Ramos (cell line): ENCODE data around the gene CNP.
"Not testable (repeated sequence)": the region's sequence is repeated elsewhere in the genome, so short reads cannot be mapped to it uniquely, and the experiment has no call there.

Experiments used
- in situ Hi-C: fragments of 300-500 bp; cut with MboI; formaldehyde crosslinking; loops from one replicate; pipeline ENCODE4 v1.14.3; 2022; ENCODE audit warnings: low sequenced_read_pairs; ENCODE audit not compliant: unreplicated experiment

The CNP gene

GRCh38 chr17:41966463-41967140, at the start of gene CNP:
CNP (plus strand) TSS chr17:41966795; CDS start chr17:41966885, 90 bp downstream.
- in situ Hi-C loops: no loop called here

GRCh38 chr17:41917192-41917591, 49.4 kb upstream of the CNP start:
- in situ Hi-C loops: no loop called here

- in situ Hi-C loops: no loop called here
Measured at GRCh38 chr17:41917679-41918313, 48.8 kb upstream of the CNP start.

GRCh38 chr17:41918314-41919164, 48.1 kb upstream of the CNP start, which contains the start of gene ACLY:
ACLY (minus strand) TSS chr17:41918951; CDS start chr17:41913873, 5,078 bp downstream.
- in situ Hi-C loops: no loop called here

- in situ Hi-C loops: no loop called here
Measured at GRCh38 chr17:41919165-41919817, 47.3 kb upstream of the CNP start.

- in situ Hi-C loops: no loop called here
Measured at GRCh38 chr17:41919840-41920579, 46.6 kb upstream of the CNP start.

GRCh38 chr17:41920580-41920955, 46.0 kb upstream of the CNP start:
- in situ Hi-C loops: no loop called here

GRCh38 chr17:41925991-41926590, 40.5 kb upstream of the CNP start:
- in situ Hi-C loops: no loop called here

GRCh38 chr17:41928693-41929251, 37.8 kb upstream of the CNP start:
- in situ Hi-C loops: no loop called here

- in situ Hi-C loops: no loop called here
Measured at GRCh38 chr17:41930009-41930832, 36.4 kb upstream of the CNP start, which contains the start of gene ODAD4. ODAD4 (plus strand) TSS chr17:41930617; CDS start chr17:41930724, 107 bp downstream.

- in situ Hi-C loops: not testable (repeated sequence)
Measured at GRCh38 chr17:41930833-41931156, 35.8 kb upstream of the CNP start.

- in situ Hi-C loops: not testable (repeated sequence)
Measured at GRCh38 chr17:41931715-41932114, 34.9 kb upstream of the CNP start.

GRCh38 chr17:41932816-41933389, 33.7 kb upstream of the CNP start:
- in situ Hi-C loops: no loop called here

GRCh38 chr17:41935641-41936040, 31.0 kb upstream of the CNP start:
- in situ Hi-C loops: no loop called here

GRCh38 chr17:41937970-41938954, 28.3 kb upstream of the CNP start:
- in situ Hi-C loops: no loop called here

- in situ Hi-C loops: no loop called here
Measured at GRCh38 chr17:41939044-41939692, 27.4 kb upstream of the CNP start.
